CD4-positive, alpha-beta T cell (primary cell): ENCODE measurements around the gene PTPRC. TPM values are rescaled to one million over a fixed set of nuclear protein-coding genes. Genes with fewer than 3 reads are reported as not detected.
A peak's percentile ranks its signal among the peaks of the same experiment; 100 is the strongest.

Experiments used
- ATAC-seq: fragments of 200-7000 bp; cut with Tn5 transposase; one replicate; pipeline ENCODE4 v1.10.0; 2022; ENCODE audit warnings: mild to moderate bottlenecking; ENCODE audit not compliant: poor library complexity
- CTCF ChIA-PET: fragments of 350-600 bp; sonication (Branson Sonifier 250); formaldehyde crosslinking; loops from one replicate; lab custom pipeline; 2021; ENCODE audit warnings: antibody characterized with exemption, inconsistent platforms; lab: Charles Lee
- POLR2A ChIA-PET: fragments of 350-600 bp; sonication (Branson Sonifier 250); formaldehyde crosslinking; loops from one replicate; lab custom pipeline; 2021; ENCODE audit warnings: antibody characterized with exemption, inconsistent platforms; lab: Charles Lee
- DNase-seq, 14 experiments: peaks; one replicate each; pipeline ENCODE4 v3.0.0-alpha.2; 2013 to 2020; ENCODE audit warnings: mixed read lengths in 2 of 14
- H3K27ac ChIP-seq, 2 donors: one replicate each; pipeline versions ENCODE4 v1.5.1 to v1.7.0; 2013; ENCODE audit warnings: low read length in 2 of 2, low read depth in 1 of 2, mild to moderate bottlenecking in 1 of 2
- H3K27me3 ChIP-seq, 2 experiments: 1 replicate in 1 of 2; 2 replicates in 1 of 2; pipeline versions ENCODE4 v1.6.1 to v1.7.0; 2013; ENCODE audit warnings: low read length in 2 of 2, control low read depth in 1 of 2, mild to moderate bottlenecking in 1 of 2, moderate library complexity in 1 of 2; ENCODE audit not compliant: insufficient read depth in 2 of 2, control insufficient read depth in 1 of 2
- H3K36me3 ChIP-seq: one replicate; pipeline ENCODE4 v1.6.1; 2013; ENCODE audit warnings: low read length, control low read depth; ENCODE audit not compliant: insufficient read depth
- H3K4me1 ChIP-seq: one replicate; pipeline ENCODE4 v1.6.1; 2013; ENCODE audit warnings: low read length, control low read depth; ENCODE audit not compliant: insufficient read depth
- H3K4me3 ChIP-seq: one replicate; pipeline ENCODE4 v1.5.1; 2013; ENCODE audit warnings: mild to moderate bottlenecking, low read length, moderate library complexity
- H3K9me3 ChIP-seq, 2 experiments: 1 replicate in 1 of 2; 2 replicates in 1 of 2; pipeline versions ENCODE4 v1.6.1 to v1.7.0; 2013; ENCODE audit warnings: low read length in 2 of 2, mild to moderate bottlenecking in 2 of 2, control low read depth in 1 of 2, moderate library complexity in 1 of 2; ENCODE audit not compliant: control insufficient read depth in 1 of 2, insufficient read depth in 1 of 2
- H3K27ac Mint-ChIP-seq: one replicate; pipeline ENCODE4 v1.8.0; 2020; ENCODE audit warnings: mixed read lengths
- H3K27me3 Mint-ChIP-seq: one replicate; pipeline ENCODE4 v1.8.0; 2021; ENCODE audit warnings: mixed read lengths
- H3K36me3 Mint-ChIP-seq: one replicate; pipeline ENCODE4 v1.8.0; 2021; ENCODE audit warnings: low read depth, mixed read lengths
- H3K4me1 Mint-ChIP-seq: one replicate; pipeline ENCODE4 v1.8.0; 2021; ENCODE audit warnings: low read depth, mixed read lengths
- H3K4me3 Mint-ChIP-seq: one replicate; pipeline ENCODE4 v1.8.0; 2020; ENCODE audit warnings: mild to moderate bottlenecking, mixed read lengths
- H3K9me3 Mint-ChIP-seq: one replicate; pipeline ENCODE4 v1.8.0; 2020; ENCODE audit warnings: mixed read lengths
- intact Hi-C, 2 experiments: fragments of 100-400 bp; cut with DNase I in 1 of 2; cut with micrococcal nuclease in 1 of 2; formaldehyde crosslinking; loops; one replicate each; pipeline versions ENCODE4 v1.15.1 to v1.9.0; 2023 to 2025; cut with DNase I, micrococcal nuclease
- total RNA-seq, 174 experiments: library from RNA in 2 of 174; stranded (reverse) in 2 of 174; gene quantifications; one replicate each; pipeline ENCODE4 v1.2.3 and lab custom pipeline; 2021 to 2026
- TF ChIP-seq, protein P1 (sequence below): fragments of 200-600 bp; IDR thresholded peaks from one replicate; pipeline ENCODE4 v1.8.0; 2022; ENCODE audit warnings: antibody characterized with exemption, mild to moderate bottlenecking

PTPRC gene
- total RNA-seq, 2 experiments from 2014 or later = 661 to 698 TPM

DNA sequence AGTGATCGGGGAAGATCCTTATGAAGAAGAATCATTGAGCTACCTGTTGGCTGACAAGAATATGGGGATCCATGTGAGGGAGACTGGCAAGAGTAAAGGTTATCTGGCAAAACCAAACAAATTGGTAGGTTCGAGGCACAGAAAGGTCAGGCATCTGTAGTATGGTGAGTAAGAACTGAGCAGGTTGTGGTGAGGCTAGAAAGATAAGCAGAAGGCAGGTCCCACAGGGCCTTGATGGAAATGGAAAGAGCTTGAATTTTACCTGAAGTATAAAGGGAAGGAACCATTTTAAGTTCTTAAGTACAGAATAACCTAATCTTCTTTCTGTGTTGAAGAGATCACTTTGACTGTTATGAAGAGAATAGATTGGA lies 11.1 kb downstream of the PTPRC start:
- Histone ChIP-seq H3K9me3 (no peaks in the 10 kb centered on the region), H3K4me3 (peak overlapping the region; percentile 79), H3K36me3 (peaks cover 63% of the 10 kb centered on the region), H3K27me3 (no peaks in the 10 kb centered on the region), H3K4me1 (peaks cover 15% of the 10 kb centered on the region), H3K27ac (peak overlapping the region; percentile 73 to 85)
- Mint-ChIP-seq H3K36me3 (peaks cover 68% of the 10 kb centered on the region), H3K4me3 (peak overlapping the region; percentile 80), H3K9me3 (no peaks in the 10 kb centered on the region), H3K27me3 (no peaks in the 10 kb centered on the region), H3K27ac (peak overlapping the region; percentile 90), H3K4me1 (peaks cover 72% of the 10 kb centered on the region)
- ATAC-seq = peak; percentile 34
- intact Hi-C loops = loop anchor here in 1 of 2 experiments (1.0 kb wide), 1 partner anchor 9 kb away; no protein-coding TSS in a partner anchor
- ChIA-PET CTCF (interaction anchor here (0.9 to 4.0 kb wide), 9 partner anchors 10 to 114 kb away, joined by 3 to 19 read pairs (median 4); no protein-coding TSS in a partner anchor), POLR2A (interaction anchor here (0.6 to 9.7 kb wide), 16 partner anchors 9 to 1429 kb away, joined by 3 to 152 read pairs (median 4); partner anchors contain the start of gene PTPRC)
- peak in 3 of 14 experiments; percentile 41 to 48 (median 44) for DNase-seq
- TF ChIP-seq, protein P1, sequence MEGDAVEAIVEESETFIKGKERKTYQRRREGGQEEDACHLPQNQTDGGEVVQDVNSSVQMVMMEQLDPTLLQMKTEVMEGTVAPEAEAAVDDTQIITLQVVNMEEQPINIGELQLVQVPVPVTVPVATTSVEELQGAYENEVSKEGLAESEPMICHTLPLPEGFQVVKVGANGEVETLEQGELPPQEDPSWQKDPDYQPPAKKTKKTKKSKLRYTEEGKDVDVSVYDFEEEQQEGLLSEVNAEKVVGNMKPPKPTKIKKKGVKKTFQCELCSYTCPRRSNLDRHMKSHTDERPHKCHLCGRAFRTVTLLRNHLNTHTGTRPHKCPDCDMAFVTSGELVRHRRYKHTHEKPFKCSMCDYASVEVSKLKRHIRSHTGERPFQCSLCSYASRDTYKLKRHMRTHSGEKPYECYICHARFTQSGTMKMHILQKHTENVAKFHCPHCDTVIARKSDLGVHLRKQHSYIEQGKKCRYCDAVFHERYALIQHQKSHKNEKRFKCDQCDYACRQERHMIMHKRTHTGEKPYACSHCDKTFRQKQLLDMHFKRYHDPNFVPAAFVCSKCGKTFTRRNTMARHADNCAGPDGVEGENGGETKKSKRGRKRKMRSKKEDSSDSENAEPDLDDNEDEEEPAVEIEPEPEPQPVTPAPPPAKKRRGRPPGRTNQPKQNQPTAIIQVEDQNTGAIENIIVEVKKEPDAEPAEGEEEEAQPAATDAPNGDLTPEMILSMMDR = no peak

DNA sequence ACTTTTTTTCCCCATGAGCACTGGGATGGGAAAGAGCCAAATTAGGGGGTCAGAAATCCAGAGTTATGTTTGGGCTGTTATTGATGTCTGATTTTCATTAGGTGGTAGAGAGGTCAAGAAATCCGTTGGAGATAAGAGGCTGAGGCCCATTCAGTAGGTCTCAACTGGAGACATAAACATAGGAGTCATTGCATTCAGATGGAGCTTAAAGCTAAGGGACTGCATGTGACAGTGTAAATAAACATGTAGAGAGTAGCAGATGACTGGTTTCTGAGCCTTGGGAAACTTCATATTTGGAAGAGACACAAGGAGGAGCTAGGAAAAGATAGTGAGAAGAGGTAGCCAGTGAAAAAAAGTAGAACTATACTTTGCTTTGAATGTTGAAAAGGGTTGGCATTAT lies 11.7 kb downstream of the PTPRC start:
- ATAC-seq (no peak), DNase-seq (no peak)
- Mint-ChIP-seq H3K4me1 (peaks cover 72% of the 10 kb centered on the region), H3K36me3 (peaks cover 67% of the 10 kb centered on the region), H3K4me3 (peak overlapping the region; percentile 80), H3K27me3 (no peaks in the 10 kb centered on the region), H3K27ac (peak overlapping the region; percentile 90), H3K9me3 (no peaks in the 10 kb centered on the region)
- TF ChIP-seq, protein P1 = no peak
- intact Hi-C loops = no loop called here
- H3K4me3 ChIP-seq = peak overlapping the region; percentile 79
- peaks cover 59% of the 10 kb centered on the region for H3K36me3 ChIP-seq
- H3K9me3 ChIP-seq = no peaks in the 10 kb centered on the region
- POLR2A ChIA-PET = interaction anchor here (0.7 to 9.7 kb wide), 16 partner anchors 10 to 494 kb away, joined by 3 to 152 read pairs (median 5); partner anchors contain the start of gene PTPRC
- peaks cover 16% of the 10 kb centered on the region for H3K4me1 ChIP-seq
- H3K27ac ChIP-seq = peak overlapping the region; percentile 73 to 85
- CTCF ChIA-PET = interaction anchor here (1.1 to 4.0 kb wide), 8 partner anchors 11 to 113 kb away, joined by 3 to 19 read pairs (median 4); no protein-coding TSS in a partner anchor
- H3K27me3 ChIP-seq = no peaks in the 10 kb centered on the region

DNA sequence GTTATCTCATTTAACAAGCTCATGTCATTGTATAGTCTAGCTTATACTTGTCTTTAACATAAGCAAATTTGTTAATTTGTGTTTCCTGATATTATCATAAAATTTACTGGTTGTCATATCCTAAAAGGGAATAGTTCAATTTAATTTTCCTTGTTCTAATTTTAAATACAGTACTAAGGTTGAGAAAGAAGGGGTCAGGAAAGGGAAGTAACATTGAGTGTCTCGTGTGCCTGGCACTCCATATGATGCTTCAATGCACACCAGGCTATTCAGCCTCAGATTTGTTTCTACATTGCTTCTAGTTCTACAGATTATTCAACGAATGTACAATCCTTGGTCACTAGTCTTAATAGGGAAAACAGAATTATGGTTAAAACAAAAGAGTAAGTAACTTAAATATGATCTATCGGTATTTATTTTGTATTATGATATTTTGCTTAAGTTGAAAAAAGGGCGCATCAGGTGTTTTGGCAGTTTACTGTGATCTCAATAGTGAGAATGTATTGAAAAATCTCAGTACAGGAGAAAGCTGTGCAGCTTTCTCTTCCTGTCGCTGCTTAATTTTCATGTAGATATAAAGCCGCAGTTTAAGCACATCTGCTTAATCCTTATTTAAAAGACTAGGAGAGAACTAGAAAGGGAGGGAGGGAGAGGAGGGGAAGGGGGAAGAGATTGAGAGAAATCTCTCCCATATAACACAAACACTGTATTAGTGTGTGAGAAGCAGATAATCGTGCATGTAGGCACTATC lies 13.0 kb downstream of the PTPRC start:
- ChIA-PET CTCF (interaction anchor here (1.0 to 4.0 kb wide), 3 partner anchors 15 to 31 kb away, joined by 3 to 19 read pairs (median 4); no protein-coding TSS in a partner anchor), POLR2A (interaction anchor here (0.7 to 9.7 kb wide), 14 partner anchors 9 to 132 kb away, joined by 3 to 152 read pairs (median 5); partner anchors contain the start of gene PTPRC)
- H3K27me3 ChIP-seq = no peaks in the 10 kb centered on the region
- H3K27ac Mint-ChIP-seq = peak overlapping the region; percentile 90
- H3K9me3 Mint-ChIP-seq = no peaks in the 10 kb centered on the region
- peak overlapping the region; percentile 79 for H3K4me3 ChIP-seq
- H3K36me3 Mint-ChIP-seq = peaks cover 66% of the 10 kb centered on the region
- intact Hi-C loops = no loop called here
- DNase-seq (peak in 1 of 14 experiments; percentile 46), ATAC-seq (no peak)
- H3K36me3 ChIP-seq = peaks cover 49% of the 10 kb centered on the region
- H3K9me3 ChIP-seq = no peaks in the 10 kb centered on the region
- peaks cover 76% of the 10 kb centered on the region for H3K4me1 Mint-ChIP-seq
- peak overlapping the region; percentile 83 for H3K4me3 Mint-ChIP-seq
- H3K4me1 ChIP-seq = peaks cover 24% of the 10 kb centered on the region
- TF ChIP-seq, protein P1 = no peak
- peak overlapping the region; percentile 81 to 85 for H3K27ac ChIP-seq
- no peaks in the 10 kb centered on the region for H3K27me3 Mint-ChIP-seq
